GM19099 (cell line): ENCODE measurements around the gene CASP8AP2.

Source experiments
- POLR2A ChIP-seq: IDR thresholded peaks from 3 replicates; pipeline ENCODE4 v1.6.1; 2011; ENCODE audit warnings: low read depth; ENCODE audit not compliant: insufficient read length; ENCODE audit errors: extremely low read depth

The CASP8AP2 gene

GRCh38 chr6:89917216-89917615 is 87.5 kb downstream of the CASP8AP2 start:
- no peak for TF ChIP-seq POLR2A

- TF ChIP-seq POLR2A, result no peak
These were observed 88.2 kb downstream of the CASP8AP2 start for GRCh38 chr6:89917801-89918366.
